SJSA1 (cell line): Measurements from ENCODE around the gene MFAP3L. TPM values are rescaled to one million over a fixed set of nuclear protein-coding genes. Genes with fewer than 3 reads are reported as not detected.
A peak's percentile ranks its signal among the peaks of the same experiment; 100 is the strongest.

Experiments used
- DNase-seq, 2 experiments: peaks; one replicate each; pipeline ENCODE4 v3.0.0-alpha.2; 2015 to 2020; ENCODE audit warnings: low spot score in 2 of 2, low read depth in 1 of 2
- H3K27ac ChIP-seq: fragments of 250-450 bp; sonication (Bioruptor Pico); 2 replicates; pipeline ENCODE4 v1.5.1; 2020; ENCODE audit warnings: mild to moderate bottlenecking, moderate library complexity
- H3K27me3 ChIP-seq: fragments of 250-450 bp; sonication (Bioruptor Pico); replicated peaks from 2 replicates; pipeline ENCODE4 v1.5.1; 2020; ENCODE audit warnings: mild to moderate bottlenecking, moderate library complexity
- H3K36me3 ChIP-seq: fragments of 250-450 bp; sonication (Bioruptor Pico); 2 replicates; pipeline ENCODE4 v1.5.1; 2020; ENCODE audit warnings: mild to moderate bottlenecking
- H3K4me1 ChIP-seq: fragments of 250-450 bp; sonication (Bioruptor Pico); replicated peaks from 2 replicates; pipeline ENCODE4 v1.6.1; 2021; ENCODE audit warnings: mild to moderate bottlenecking
- H3K4me3 ChIP-seq: fragments of 250-450 bp; sonication (Bioruptor Pico); 2 replicates; pipeline ENCODE4 v1.5.1; 2020; ENCODE audit warnings: mild to moderate bottlenecking
- H3K9me3 ChIP-seq: fragments of 250-450 bp; sonication (Bioruptor Pico); replicated peaks from 2 replicates; pipeline ENCODE4 v1.5.1; 2020; ENCODE audit warnings: mild to moderate bottlenecking
- total RNA-seq: library from RNA; depleted of rRNA; stranded (reverse); fragments of >200 nt; shearing (Covaris generic); gene quantifications from 2 replicates; pipeline ENCODE4 v1.2.3, GENCODE V29; 2014

MFAP3L gene
- total RNA-seq, 1 experiment from 2014 or later: 0.97 TPM

- DNase-seq: no peak
- Histone ChIP-seq H3K4me1 (no peaks in the 10 kb centered on the region), H3K27ac (no peak overlapping the region), H3K36me3 (no peaks in the 10 kb centered on the region), H3K27me3 (peaks cover 15% of the 10 kb centered on the region), H3K4me3 (no peak overlapping the region), H3K9me3 (no peaks in the 10 kb centered on the region)
Observed at GRCh38 chr4:170037481-170037880, 11.3 kb upstream of the MFAP3L start.

GRCh38 chr4:170035845-170036244 lies 9.7 kb upstream of the MFAP3L start:
- no peak for DNase-seq
- Histone ChIP-seq H3K27ac (no peak overlapping the region), H3K36me3 (no peaks in the 10 kb centered on the region), H3K4me3 (no peak overlapping the region), H3K9me3 (no peaks in the 10 kb centered on the region), H3K4me1 (no peaks in the 10 kb centered on the region), H3K27me3 (peaks cover 14% of the 10 kb centered on the region)

GRCh38 chr4:170035231-170035630 lies 9.0 kb upstream of the MFAP3L start:
- Histone ChIP-seq H3K4me3 (no peak overlapping the region), H3K9me3 (no peaks in the 10 kb centered on the region), H3K27me3 (peaks cover 17% of the 10 kb centered on the region), H3K4me1 (no peaks in the 10 kb centered on the region), H3K27ac (no peak overlapping the region), H3K36me3 (no peaks in the 10 kb centered on the region)
- no peak for DNase-seq

- Histone ChIP-seq H3K36me3 (no peaks in the 10 kb centered on the region), H3K4me3 (no peak overlapping the region), H3K27ac (no peak overlapping the region), H3K27me3 (peaks cover 20% of the 10 kb centered on the region), H3K9me3 (no peaks in the 10 kb centered on the region), H3K4me1 (no peaks in the 10 kb centered on the region)
- no peak for DNase-seq
Observed at GRCh38 chr4:170033999-170034398, 7.8 kb upstream of the MFAP3L start.

- DNase-seq: no peak
- H3K4me1 ChIP-seq: peaks cover 13% of the 10 kb centered on the region
- peaks cover 37% of the 10 kb centered on the region for H3K27me3 ChIP-seq
Observed at GRCh38 chr4:170030121-170030520, 3.9 kb upstream of the MFAP3L start.

GRCh38 chr4:170027181-170027829 lies 1.1 kb upstream of the MFAP3L start:
- Histone ChIP-seq H3K27ac (no peak overlapping the region), H3K4me3 (peak overlapping the region; percentile 70), H3K9me3 (peaks cover 14% of the 10 kb centered on the region), H3K36me3 (no peaks in the 10 kb centered on the region), H3K4me1 (peaks cover 13% of the 10 kb centered on the region), H3K27me3 (peaks cover 42% of the 10 kb centered on the region)
- DNase-seq: peak; percentile 92 to 94

More at GRCh38 chr4:170030121-170030520, 3.9 kb upstream of the MFAP3L start:
- peaks cover 14% of the 10 kb centered on the region for H3K9me3 ChIP-seq
- no peaks in the 10 kb centered on the region for H3K36me3 ChIP-seq
- H3K27ac ChIP-seq: no peak overlapping the region
- no peak overlapping the region for H3K4me3 ChIP-seq

- Histone ChIP-seq H3K4me3 (peak overlapping the region; percentile 70), H3K9me3 (peaks cover 14% of the 10 kb centered on the region), H3K27ac (no peak overlapping the region), H3K27me3 (peaks cover 42% of the 10 kb centered on the region), H3K36me3 (no peaks in the 10 kb centered on the region), H3K4me1 (peaks cover 13% of the 10 kb centered on the region)
- DNase-seq: no peak
Observed at GRCh38 chr4:170025523-170026252, 507 bp downstream of the MFAP3L start.

GRCh38 chr4:170022211-170022610 lies 4.0 kb downstream of the MFAP3L start:
- peaks cover 24% of the 10 kb centered on the region for H3K27me3 ChIP-seq
- 0 out of 2 replicates have a peak, but pooled peaks cover 6% of the 10 kb centered on the region for H3K9me3 ChIP-seq
- no peak overlapping the region for H3K4me3 ChIP-seq
- DNase-seq: no peak
- peaks cover 8% of the 10 kb centered on the region for H3K4me1 ChIP-seq
- no peaks in the 10 kb centered on the region for H3K36me3 ChIP-seq
- no peak overlapping the region for H3K27ac ChIP-seq

- Histone ChIP-seq H3K4me1 (no peaks in the 10 kb centered on the region), H3K36me3 (no peaks in the 10 kb centered on the region), H3K27me3 (peaks cover 2% of the 10 kb centered on the region; the same call in 1 of the 2 replicates), H3K9me3 (no peaks in the 10 kb centered on the region), H3K27ac (no peak overlapping the region), H3K4me3 (no peak overlapping the region)
- DNase-seq: no peak
Observed at GRCh38 chr4:170017252-170017651, 8.9 kb downstream of the MFAP3L start.

GRCh38 chr4:170015285-170015684 lies 10.9 kb downstream of the MFAP3L start:
- Histone ChIP-seq H3K4me3 (no peak overlapping the region), H3K4me1 (no peaks in the 10 kb centered on the region), H3K9me3 (no peaks in the 10 kb centered on the region), H3K36me3 (no peaks in the 10 kb centered on the region), H3K27ac (no peak overlapping the region), H3K27me3 (0 out of 2 replicates have a peak, but pooled peaks cover 2% of the 10 kb centered on the region)
- DNase-seq: no peak

GRCh38 chr4:170014359-170015011 lies 11.7 kb downstream of the MFAP3L start:
- H3K27me3 ChIP-seq: 0 out of 2 replicates have a peak, but pooled peaks cover 2% of the 10 kb centered on the region
- H3K4me3 ChIP-seq: no peak overlapping the region
- H3K27ac ChIP-seq: no peak overlapping the region
- H3K4me1 ChIP-seq: no peaks in the 10 kb centered on the region
- H3K9me3 ChIP-seq: no peaks in the 10 kb centered on the region
- no peaks in the 10 kb centered on the region for H3K36me3 ChIP-seq
- DNase-seq: no peak

- no peak overlapping the region for H3K27ac ChIP-seq
- H3K36me3 ChIP-seq: no peaks in the 10 kb centered on the region
- no peaks in the 10 kb centered on the region for H3K4me1 ChIP-seq
- H3K27me3 ChIP-seq: 0 out of 2 replicates have a peak, but pooled peaks cover 2% of the 10 kb centered on the region
- DNase-seq: no peak
- no peaks in the 10 kb centered on the region for H3K9me3 ChIP-seq
- H3K4me3 ChIP-seq: no peak overlapping the region
Observed at GRCh38 chr4:170012629-170012958, 13.6 kb downstream of the MFAP3L start.

GRCh38 chr4:170011921-170012628 lies 14.1 kb downstream of the MFAP3L start:
- Histone ChIP-seq H3K4me1 (no peaks in the 10 kb centered on the region), H3K9me3 (no peaks in the 10 kb centered on the region), H3K4me3 (no peak overlapping the region), H3K27me3 (0 out of 2 replicates have a peak, but pooled peaks cover 2% of the 10 kb centered on the region), H3K27ac (no peak overlapping the region), H3K36me3 (no peaks in the 10 kb centered on the region)
- no peak for DNase-seq
